ENCODE data around the gene UBE2L3.
A peak's percentile ranks its signal among the peaks of the same experiment; 100 is the strongest.
"Not testable (repeated sequence)": the region's sequence is repeated elsewhere in the genome, so short reads cannot be mapped to it uniquely, and the experiment has no call there.

The UBE2L3 gene

GRCh38 chr22:21567456-21568346 is at the start of gene UBE2L3:
Gene UBE2L3 (plus strand): TSS chr22:21567714. CDS start chr22:21567745, 31 bp downstream.
- TF ChIP-seq GATA1 (IDR thresholded peaks at IDR 0.05; ENCODE audit: low read depth, low read length) (no peak), POLR2A (IDR thresholded peaks at IDR 0.05; ENCODE audit: low read length) (peak; percentile 64)
- peak; percentile 90 to 93 for DNase-seq

GRCh38 chr22:21526705-21527500 is 40.6 kb upstream of the UBE2L3 start:
- not testable (repeated sequence) for DNase-seq

GRCh38 chr22:21531525-21531924 is 36.0 kb upstream of the UBE2L3 start:
- not testable (repeated sequence) for DNase-seq

GRCh38 chr22:21532863-21533648 is 34.5 kb upstream of the UBE2L3 start:
- DNase-seq = not testable (repeated sequence)

- DNase-seq = not testable (repeated sequence)
Observed at GRCh38 chr22:21539862-21540261, 27.7 kb upstream of the UBE2L3 start.

- not testable (repeated sequence) for DNase-seq
Observed at GRCh38 chr22:21544432-21545322, 22.8 kb upstream of the UBE2L3 start.

- DNase-seq = not testable (repeated sequence)
Observed at GRCh38 chr22:21549558-21549957, 18.0 kb upstream of the UBE2L3 start.

- DNase-seq = not testable (repeated sequence)
Observed at GRCh38 chr22:21550008-21550677, 17.4 kb upstream of the UBE2L3 start.

GRCh38 chr22:21550678-21551047 is 16.9 kb upstream of the UBE2L3 start:
- not testable (repeated sequence) for DNase-seq

- not testable (repeated sequence) for DNase-seq
Observed at GRCh38 chr22:21551361-21551760, 16.2 kb upstream of the UBE2L3 start, which contains the start of gene RIMBP3C. Gene RIMBP3C (minus strand): TSS chr22:21551461. CDS start chr22:21550976, 485 bp downstream.

- not testable (repeated sequence) for DNase-seq
Observed at GRCh38 chr22:21559345-21560125, 8.0 kb upstream of the UBE2L3 start.

GRCh38 chr22:21560657-21561056 is 6.9 kb upstream of the UBE2L3 start:
- DNase-seq = not testable (repeated sequence)

- DNase-seq = no peak
- no peak for TF ChIP-seq POLR2A (IDR thresholded peaks at IDR 0.05; ENCODE audit: low read length)
- no peak for TF ChIP-seq GATA1 (IDR thresholded peaks at IDR 0.05; ENCODE audit: low read depth, low read length)
Observed at GRCh38 chr22:21563912-21564311, 3.6 kb upstream of the UBE2L3 start.
